GM12878 (cell line): ENCODE results near the gene BRINP2. TPM values are rescaled to one million over a fixed set of nuclear protein-coding genes. Genes with fewer than 3 reads are reported as not detected.

Experiments
- ATAC-seq: fragments of 200-7000 bp; cut with Tn5 transposase; 3 replicates; pipeline ENCODE4 v1.9.1; 2020; ENCODE audit warnings: mild to moderate bottlenecking, moderate library complexity
- BruUV-seq: library from RNA; stranded (reverse); fragments of 400-500 nt; replicated peaks from 2 replicates; lab custom pipeline; 2021; lab: Mats Ljungman, UMichigan
- CTCF ChIA-PET: fragments of 300-600 bp; sonication (Branson Sonifier 250); formaldehyde crosslinking; extraction: SDS; loops from one replicate; lab custom pipeline; 2021; ENCODE audit warnings: inconsistent platforms; lab: Yijun Ruan, JAX
- POLR2A ChIA-PET: fragments of 350-600 bp; formaldehyde crosslinking; extraction: SDS; loops from one replicate; lab custom pipeline; 2021; ENCODE audit warnings: inconsistent platforms; lab: Charles Lee
- RAD21 ChIA-PET: fragments of 300-600 bp; sonication (Branson Sonifier 250); formaldehyde crosslinking; loops from one replicate; lab custom pipeline; 2023; ENCODE audit warnings: antibody characterized with exemption; ENCODE audit not compliant: unreplicated experiment; lab: Charles Lee
- SMC1A ChIA-PET: fragments of 300-600 bp; sonication (Branson Sonifier 250); formaldehyde crosslinking; loops from one replicate; lab custom pipeline; 2023; ENCODE audit not compliant: unreplicated experiment, uncharacterized antibody; lab: Charles Lee
- DNase-seq: peaks from one replicate; pipeline ENCODE4 v3.0.0-alpha.2; 2011; ENCODE audit warnings: low read depth, low spot score
- FAIRE-seq: peaks from 3 replicates; lab custom pipeline; 2011; peaks lifted over from hg19 to GRCh38; lab: Jason Lieb, UNC
- H2AFZ ChIP-seq: 2 replicates; pipeline ENCODE4 v1.6.0; 2011; ENCODE audit warnings: low read depth, low read length, control low read depth; ENCODE audit not compliant: control insufficient read depth
- H3K27ac ChIP-seq: 2 replicates; pipeline ENCODE4 v1.5.1; 2011; ENCODE audit warnings: control low read depth; ENCODE audit not compliant: control insufficient read depth, insufficient read depth
- H3K27me3 ChIP-seq, 2 experiments: replicated peaks in 1 of 2; 2 replicates each; pipeline versions ENCODE4 v1.6.0 to v1.6.1; 2011; ENCODE audit warnings: low read length in 1 of 2; ENCODE audit not compliant: control insufficient read depth in 2 of 2, insufficient read depth in 2 of 2
- H3K36me3 ChIP-seq, 2 experiments: 2 replicates each; pipeline ENCODE4 v1.5.1; 2011; ENCODE audit warnings: low read length in 1 of 2; ENCODE audit not compliant: control insufficient read depth in 2 of 2, insufficient read depth in 2 of 2
- H3K4me1 ChIP-seq: 2 replicates; pipeline ENCODE4 v1.6.1; 2011; ENCODE audit warnings: mild to moderate bottlenecking, low read length, moderate library complexity, mixed read lengths; ENCODE audit not compliant: control insufficient read depth, insufficient read depth
- H3K4me2 ChIP-seq: 2 replicates; pipeline ENCODE4 v1.6.0; 2011; ENCODE audit warnings: control low read depth; ENCODE audit not compliant: control insufficient read depth, insufficient read depth
- H3K4me3 ChIP-seq: fragments of 200-600 bp; sonication (generic); 2 replicates; pipeline ENCODE4 v1.5.1; 2016
- H3K79me2 ChIP-seq: 2 replicates; pipeline ENCODE4 v1.6.0; 2011; ENCODE audit warnings: low read length; ENCODE audit not compliant: control insufficient read depth, insufficient read depth
- H3K9ac ChIP-seq: 2 replicates; pipeline ENCODE4 v1.8.0; 2011; ENCODE audit warnings: low read length, control low read depth, mixed read lengths; ENCODE audit not compliant: control insufficient read depth, insufficient read depth
- H3K9me3 ChIP-seq: replicated peaks from 3 replicates; pipeline ENCODE4 v1.5.1; 2011; ENCODE audit warnings: mild to moderate bottlenecking, low read length; ENCODE audit not compliant: control insufficient read depth, insufficient read depth
- H4K20me1 ChIP-seq: 2 replicates; pipeline ENCODE4 v1.6.0; 2011; ENCODE audit not compliant: control insufficient read depth, insufficient read depth
- BMI1 ChIP-seq: fragments of 450-650 bp; IDR thresholded peaks from 2 replicates; pipeline ENCODE4 v1.6.1; 2016; ENCODE audit warnings: mild to moderate bottlenecking, moderate library complexity, borderline replicate concordance
- CREM ChIP-seq: IDR thresholded peaks from 2 replicates; pipeline ENCODE4 v1.6.1; 2014; ENCODE audit warnings: antibody characterized with exemption, low read depth
- ESRRA ChIP-seq: IDR thresholded peaks from 2 replicates; pipeline ENCODE4 v1.6.1; 2012; ENCODE audit warnings: mild to moderate bottlenecking, low read length, improper control_type of control experiment
- FOS ChIP-seq: IDR thresholded peaks from 3 replicates; pipeline ENCODE4 v1.6.1; 2011; ENCODE audit warnings: borderline replicate concordance; ENCODE audit not compliant: insufficient read length; ENCODE audit errors: extremely low read depth
- FOXK2 ChIP-seq: fragments of 450-650 bp; IDR thresholded peaks from 2 replicates; pipeline ENCODE4 v1.6.1; 2017; ENCODE audit warnings: mild to moderate bottlenecking, moderate library complexity
- GABPA ChIP-seq: IDR thresholded peaks from 2 replicates; pipeline ENCODE4 v1.6.1; 2014; ENCODE audit warnings: antibody characterized with exemption, low read depth, mild to moderate bottlenecking, inconsistent platforms
- HDAC6 ChIP-seq: fragments of 200-600 bp; sonication (generic); IDR thresholded peaks from one replicate; pipeline ENCODE4 v1.8.0; 2017; ENCODE audit warnings: antibody characterized with exemption; ENCODE audit not compliant: unreplicated experiment
- NFYB ChIP-seq: IDR thresholded peaks from 2 replicates; pipeline ENCODE4 v1.6.1; 2011; ENCODE audit warnings: low read depth, mild to moderate bottlenecking, low read length, improper control_type of control experiment, moderate library complexity; ENCODE audit not compliant: insufficient read depth
- POLR2AphosphoS5 ChIP-seq: IDR thresholded peaks from 2 replicates; pipeline ENCODE4 v1.6.1; 2011; ENCODE audit warnings: mild to moderate bottlenecking, low read length, inconsistent platforms
- TARDBP ChIP-seq: IDR thresholded peaks from 2 replicates; pipeline ENCODE4 v1.6.1; 2016; ENCODE audit warnings: borderline replicate concordance
- ZNF24 ChIP-seq: fragments of 450-650 bp; IDR thresholded peaks from 2 replicates; pipeline ENCODE4 v1.6.1; 2017; ENCODE audit warnings: antibody characterized with exemption, mild to moderate bottlenecking
- ZNF622 ChIP-seq: fragments of 450-650 bp; IDR thresholded peaks from 2 replicates; pipeline ENCODE4 v1.6.1; 2017; ENCODE audit warnings: mild to moderate bottlenecking, inconsistent platforms
- in situ Hi-C: fragments of 300-500 bp; cut with MboI; formaldehyde crosslinking; loops from 9 replicates; pipeline ENCODE4 v1.14.3; 2018; ENCODE audit warnings: mixed read lengths
- intact Hi-C: fragments of 100-400 bp; cut with micrococcal nuclease; formaldehyde crosslinking; loops from one replicate; pipeline ENCODE4 v1.14.2; 2022; ENCODE audit not compliant: unreplicated experiment
- polyA plus RNA-seq, 11 experiments: library from polyadenylated mRNA; depleted of rRNA in 4 of 11; unstranded in 6 of 11; stranded (reverse) in 5 of 11; fragments of >200 nt; fragmentation: Nextera tagmentation in 4 of 11; fragmentation: Illumina TruSeq in 1 of 11; extraction: Ambion mirVana in 4 of 11; extraction: Trizol in 1 of 11; gene quantifications; 1 replicate in 1 of 11; 2 replicates in 10 of 11; pipeline versions ENCODE4 v1.2.1 to v1.2.3, GENCODE V29; 2011 to 2016; ENCODE audit warnings: inconsistent platforms in 2 of 11, missing spikeins in 2 of 11, low read depth in 1 of 11
- total RNA-seq, 4 experiments: library from RNA; depleted of rRNA in 3 of 4; stranded (reverse); fragments of >200 nt in 3 of 4; fragmentation: Illumina TruSeq in 1 of 4; extraction: Trizol in 1 of 4; gene quantifications; 2 replicates each; pipeline versions ENCODE4 v1.2.1 to v1.2.3, GENCODE V29; 2013 to 2021
- TF ChIP-seq, protein P1 (sequence below): IDR thresholded peaks from 2 replicates; pipeline ENCODE4 v1.6.1; 2011; ENCODE audit warnings: low read depth, mild to moderate bottlenecking, low read length, moderate library complexity, borderline replicate concordance; ENCODE audit errors: extremely low read depth
- TF ChIP-seq, protein P2 (sequence below): fragments of 450-650 bp; IDR thresholded peaks from 2 replicates; pipeline ENCODE4 v1.6.1; 2016; ENCODE audit warnings: mild to moderate bottlenecking

Gene BRINP2
- total and polyA plus RNA-seq, 10 of the 15 experiments (the other 5 are each of a cell fraction or from before 2014, with no cell fraction given): 0.03 TPM; not detected in 9

GRCh38 chr1:177307771-177308170 lies 137.0 kb downstream of the BRINP2 start:
- Histone ChIP-seq H3K27ac (no peak overlapping the region), H3K27me3 (0 out of 4 replicates have a peak, but pooled peaks cover 0 to 3% of the 10 kb centered on the region in 2 experiments), H3K36me3 (no peaks in the 10 kb centered on the region), H3K9me3 (no peaks in the 10 kb centered on the region), H3K4me2 (no peak overlapping the region), H2AFZ (no peak overlapping the region), H3K9ac (no peak overlapping the region), H3K79me2 (no peaks in the 10 kb centered on the region), H3K4me3 (no peak overlapping the region), H3K4me1 (no peaks in the 10 kb centered on the region), H4K20me1 (no peaks in the 10 kb centered on the region)
- intact Hi-C loops: no loop called here
- ChIA-PET POLR2A (no interaction called here), CTCF (no interaction called here), RAD21 (no interaction called here), SMC1A (no interaction called here)
- in situ Hi-C loops: no loop called here
- BruUV-seq: no TSS peak
- FAIRE-seq (no peak), DNase-seq (no peak), ATAC-seq (no peak)
- TF ChIP-seq, protein P1, sequence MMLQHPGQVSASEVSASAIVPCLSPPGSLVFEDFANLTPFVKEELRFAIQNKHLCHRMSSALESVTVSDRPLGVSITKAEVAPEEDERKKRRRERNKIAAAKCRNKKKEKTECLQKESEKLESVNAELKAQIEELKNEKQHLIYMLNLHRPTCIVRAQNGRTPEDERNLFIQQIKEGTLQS: no peak
- no peak for TF ChIP-seq BMI1
- TF ChIP-seq GABPA: no peak
- TF ChIP-seq TARDBP: no peak
- no peak for TF ChIP-seq FOS
- TF ChIP-seq ZNF622: no peak
- no peak for TF ChIP-seq POLR2AphosphoS5
- TF ChIP-seq NFYB: no peak
- TF ChIP-seq ZNF24: no peak
- TF ChIP-seq, protein P2, sequence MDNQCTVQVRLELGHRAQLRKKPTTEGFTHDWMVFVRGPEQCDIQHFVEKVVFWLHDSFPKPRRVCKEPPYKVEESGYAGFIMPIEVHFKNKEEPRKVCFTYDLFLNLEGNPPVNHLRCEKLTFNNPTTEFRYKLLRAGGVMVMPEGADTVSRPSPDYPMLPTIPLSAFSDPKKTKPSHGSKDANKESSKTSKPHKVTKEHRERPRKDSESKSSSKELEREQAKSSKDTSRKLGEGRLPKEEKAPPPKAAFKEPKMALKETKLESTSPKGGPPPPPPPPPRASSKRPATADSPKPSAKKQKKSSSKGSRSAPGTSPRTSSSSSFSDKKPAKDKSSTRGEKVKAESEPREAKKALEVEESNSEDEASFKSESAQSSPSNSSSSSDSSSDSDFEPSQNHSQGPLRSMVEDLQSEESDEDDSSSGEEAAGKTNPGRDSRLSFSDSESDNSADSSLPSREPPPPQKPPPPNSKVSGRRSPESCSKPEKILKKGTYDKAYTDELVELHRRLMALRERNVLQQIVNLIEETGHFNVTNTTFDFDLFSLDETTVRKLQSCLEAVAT: no peak
- TF ChIP-seq ESRRA: no peak
- TF ChIP-seq HDAC6: no peak
- TF ChIP-seq FOXK2: no peak
- no peak for TF ChIP-seq CREM
